Fibroblast of mammary gland (primary cell): ENCODE measurements around the gene PLCXD3.

Experiments
- DNase-seq: peaks from one replicate; pipeline ENCODE4 v3.0.0-alpha.2; 2010; ENCODE audit warnings: low read depth
- H3K4me3 ChIP-seq: 2 replicates; pipeline ENCODE4 v1.5.1; 2011; ENCODE audit warnings: low read depth, mild to moderate bottlenecking, low read length, moderate library complexity; ENCODE audit not compliant: control insufficient read depth
- TF ChIP-seq, protein P1 (sequence below): conservative IDR thresholded peaks from 2 replicates; pipeline ENCODE4 v1.5.1; 2011; ENCODE audit warnings: low read depth, low read length, inconsistent platforms; ENCODE audit not compliant: control insufficient read depth, insufficient read depth

The PLCXD3 gene

DNA sequence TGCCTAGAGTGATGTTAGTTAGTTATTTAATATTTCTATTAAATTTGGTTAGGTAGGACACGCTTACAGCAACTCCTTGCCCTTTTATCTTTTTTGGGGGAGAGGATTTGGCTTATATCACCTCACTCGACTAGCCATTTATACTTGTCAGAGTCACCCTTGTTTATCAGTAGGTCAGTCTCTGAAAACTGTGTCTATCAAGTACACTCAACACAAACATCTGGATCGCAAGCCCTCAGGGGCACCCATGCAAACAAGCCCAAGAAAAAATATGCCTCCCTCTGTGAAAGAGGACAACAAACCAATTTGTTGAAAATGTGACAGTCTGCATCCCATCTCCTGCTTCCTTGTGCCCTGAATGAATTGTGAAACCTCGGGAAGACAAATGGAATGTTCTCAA is 139.9 kb downstream of the PLCXD3 start:
- no peak for DNase-seq
- TF ChIP-seq, protein P1, sequence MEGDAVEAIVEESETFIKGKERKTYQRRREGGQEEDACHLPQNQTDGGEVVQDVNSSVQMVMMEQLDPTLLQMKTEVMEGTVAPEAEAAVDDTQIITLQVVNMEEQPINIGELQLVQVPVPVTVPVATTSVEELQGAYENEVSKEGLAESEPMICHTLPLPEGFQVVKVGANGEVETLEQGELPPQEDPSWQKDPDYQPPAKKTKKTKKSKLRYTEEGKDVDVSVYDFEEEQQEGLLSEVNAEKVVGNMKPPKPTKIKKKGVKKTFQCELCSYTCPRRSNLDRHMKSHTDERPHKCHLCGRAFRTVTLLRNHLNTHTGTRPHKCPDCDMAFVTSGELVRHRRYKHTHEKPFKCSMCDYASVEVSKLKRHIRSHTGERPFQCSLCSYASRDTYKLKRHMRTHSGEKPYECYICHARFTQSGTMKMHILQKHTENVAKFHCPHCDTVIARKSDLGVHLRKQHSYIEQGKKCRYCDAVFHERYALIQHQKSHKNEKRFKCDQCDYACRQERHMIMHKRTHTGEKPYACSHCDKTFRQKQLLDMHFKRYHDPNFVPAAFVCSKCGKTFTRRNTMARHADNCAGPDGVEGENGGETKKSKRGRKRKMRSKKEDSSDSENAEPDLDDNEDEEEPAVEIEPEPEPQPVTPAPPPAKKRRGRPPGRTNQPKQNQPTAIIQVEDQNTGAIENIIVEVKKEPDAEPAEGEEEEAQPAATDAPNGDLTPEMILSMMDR: no peak
- H3K4me3 ChIP-seq: no peak overlapping the region

DNA sequence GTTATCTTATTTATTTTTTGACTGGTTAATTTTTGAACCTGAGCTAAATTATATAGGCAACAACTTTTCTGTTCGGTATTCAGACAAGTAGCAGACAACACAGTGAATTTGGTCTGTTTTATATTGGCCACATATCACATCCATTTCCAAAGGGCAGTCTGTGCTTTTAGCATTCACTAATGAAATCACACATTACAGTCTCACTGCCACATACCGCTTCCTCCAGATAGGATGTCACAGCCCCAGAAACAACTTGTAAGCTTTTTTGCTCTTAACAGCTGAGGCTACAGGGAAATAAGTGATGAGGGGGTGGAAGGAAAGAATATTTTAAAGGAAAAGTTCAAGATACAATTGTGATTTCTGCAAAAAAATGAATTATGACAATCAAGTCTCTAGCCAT is 140.6 kb downstream of the PLCXD3 start:
- no peak for DNase-seq
- TF ChIP-seq, protein P1: no peak
- H3K4me3 ChIP-seq: no peak overlapping the region

- TF ChIP-seq, protein P1: no peak
- peak; percentile 21 for DNase-seq
- no peak overlapping the region for H3K4me3 ChIP-seq
Observed at GRCh38 chr5:41368158-41368557, 142.2 kb downstream of the PLCXD3 start.

DNA sequence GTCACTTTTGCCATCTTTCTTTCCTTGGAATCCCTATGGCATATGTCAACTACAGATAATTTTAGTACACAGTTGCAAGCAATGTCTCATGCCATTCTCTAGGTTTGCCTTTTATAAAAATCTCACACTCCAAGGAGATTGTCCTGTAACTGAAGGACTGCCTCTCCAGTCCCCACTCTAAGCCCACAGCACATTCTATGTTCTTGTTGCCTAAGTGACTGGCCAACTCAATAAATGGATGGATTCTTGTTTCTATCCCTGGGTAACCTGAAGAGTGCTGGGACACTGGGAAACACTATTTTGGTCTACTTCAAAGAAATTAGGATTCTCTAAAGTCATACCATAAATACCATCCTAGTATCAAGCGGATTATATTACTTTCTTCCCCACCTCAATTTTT is 145.0 kb downstream of the PLCXD3 start:
- TF ChIP-seq, protein P1: no peak
- no peak overlapping the region for H3K4me3 ChIP-seq
- no peak for DNase-seq

GRCh38 chr5:41364346-41364745 is 146.1 kb downstream of the PLCXD3 start:
- TF ChIP-seq, protein P1: no peak
- H3K4me3 ChIP-seq: no peak overlapping the region
- DNase-seq: no peak

DNA sequence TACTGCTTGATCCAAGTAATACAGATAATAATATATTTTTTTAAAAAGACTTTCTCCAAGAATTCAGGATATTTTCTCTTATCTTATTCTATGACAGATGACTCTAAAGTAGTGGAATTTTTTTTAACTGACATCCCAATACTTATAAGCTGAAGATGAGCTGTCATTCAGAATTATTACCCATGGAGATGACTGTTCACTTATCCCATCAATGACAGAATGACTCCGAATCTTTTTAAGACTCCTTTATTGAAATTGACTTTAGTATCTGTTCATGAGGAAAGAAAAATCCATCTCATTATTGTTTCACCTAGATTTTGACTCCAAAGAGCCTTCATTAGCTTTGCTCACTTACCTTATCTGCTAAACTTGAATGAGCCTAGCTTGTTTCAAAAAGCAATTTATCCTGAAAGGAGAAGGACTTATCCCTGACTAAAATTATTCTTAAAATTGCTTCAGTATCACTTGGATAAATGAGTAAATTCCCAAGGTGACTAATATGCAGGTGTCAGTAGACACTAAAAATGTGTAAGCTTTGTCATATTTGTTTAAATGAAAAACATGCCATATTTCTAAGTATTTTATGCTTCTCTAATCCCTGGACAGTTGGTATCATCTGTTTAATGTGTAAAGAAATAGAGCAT is 146.9 kb downstream of the PLCXD3 start:
- TF ChIP-seq, protein P1: no peak

GRCh38 chr5:41356786-41357185 is 153.6 kb downstream of the PLCXD3 start:
- H3K4me3 ChIP-seq: no peak overlapping the region
- DNase-seq: no peak
- TF ChIP-seq, protein P1: no peak

More for the DNA sequence above, 146.9 kb downstream of the PLCXD3 start:
- no peak overlapping the region for H3K4me3 ChIP-seq
- DNase-seq: no peak
